HG03460 (cell line): Measurements from ENCODE around the gene TATDN3.
"Not testable (repeated sequence)": the region's sequence is repeated elsewhere in the genome, so short reads cannot be mapped to it uniquely, and the experiment has no call there.

Experiments used
- ATAC-seq: cut with Tn5 transposase; IDR thresholded peaks from one replicate; pipeline ENCODE4 v1.9.1; 2021; ENCODE audit not compliant: unreplicated experiment

TATDN3 gene

GRCh38 chr1:212791676-212792395, at the start of gene TATDN3, which contains the start of gene NSL1:
Gene TATDN3, plus strand, starts transcription at chr1:212791894. Its CDS starts 28 bp downstream, at chr1:212791922.
Gene NSL1, minus strand, starts transcription at chr1:212791777. Its CDS starts 14 bp downstream, at chr1:212791763.
- peak; percentile 55 for ATAC-seq

GRCh38 chr1:212743901-212744475, 47.7 kb upstream of the TATDN3 start:
- no peak for ATAC-seq

- ATAC-seq, result no peak
Observed at GRCh38 chr1:212745303-212745702, 46.4 kb upstream of the TATDN3 start.

- no peak for ATAC-seq
Observed at GRCh38 chr1:212746546-212746945, 45.1 kb upstream of the TATDN3 start.

GRCh38 chr1:212749821-212750535, 41.7 kb upstream of the TATDN3 start:
- no peak for ATAC-seq

GRCh38 chr1:212752252-212752933, 39.3 kb upstream of the TATDN3 start:
- ATAC-seq, result no peak

GRCh38 chr1:212752934-212753497, 38.7 kb upstream of the TATDN3 start:
- ATAC-seq, result no peak

- ATAC-seq, result no peak
Observed at GRCh38 chr1:212753749-212754148, 37.9 kb upstream of the TATDN3 start.

GRCh38 chr1:212754193-212754592, 37.5 kb upstream of the TATDN3 start:
- ATAC-seq, result no peak

- no peak for ATAC-seq
Observed at GRCh38 chr1:212754680-212755079, 37.0 kb upstream of the TATDN3 start.

GRCh38 chr1:212759683-212760082, 32.0 kb upstream of the TATDN3 start:
- no peak for ATAC-seq

- ATAC-seq, result no peak
Observed at GRCh38 chr1:212760126-212760823, 31.4 kb upstream of the TATDN3 start.

- ATAC-seq, result no peak
Observed at GRCh38 chr1:212762234-212762633, 29.5 kb upstream of the TATDN3 start.

- no peak for ATAC-seq
Observed at GRCh38 chr1:212762839-212763238, 28.9 kb upstream of the TATDN3 start.

- ATAC-seq, result not testable (repeated sequence)
Observed at GRCh38 chr1:212764718-212765281, 26.9 kb upstream of the TATDN3 start.

- not testable (repeated sequence) for ATAC-seq
Observed at GRCh38 chr1:212766825-212767224, 24.9 kb upstream of the TATDN3 start.

GRCh38 chr1:212769459-212770167, 22.1 kb upstream of the TATDN3 start:
- no peak for ATAC-seq

GRCh38 chr1:212771341-212771740, 20.4 kb upstream of the TATDN3 start:
- no peak for ATAC-seq

- no peak for ATAC-seq
Observed at GRCh38 chr1:212773011-212773410, 18.7 kb upstream of the TATDN3 start.
